A673 (cell line): ENCODE results near the gene DCP2. TPM values are rescaled to one million over a fixed set of nuclear protein-coding genes. Genes with fewer than 3 reads are reported as not detected.
A peak's percentile ranks its signal among the peaks of the same experiment; 100 is the strongest.

Source experiments
- Bru-seq: library from RNA; stranded (reverse); fragments of 400-500 nt; gene quantifications from one replicate; lab custom pipeline; 2021; lab: Mats Ljungman, UMichigan
- BruChase-seq, 2 experiments: library from RNA; stranded (reverse); fragments of 400-500 nt; gene quantifications; one replicate each; lab custom pipeline; 2021; lab: Mats Ljungman, UMichigan
- BruUV-seq: library from RNA; stranded (reverse); fragments of 400-500 nt; replicated peaks from 2 replicates; lab custom pipeline; 2021; lab: Mats Ljungman, UMichigan
- CTCF ChIA-PET: fragments of 300-600 bp; sonication (Branson Sonifier 250); formaldehyde crosslinking; loops from one replicate; lab custom pipeline; 2022; ENCODE audit warnings: antibody characterized with exemption; lab: Charles Lee
- POLR2A ChIA-PET: fragments of 300-600 bp; sonication (Branson Sonifier 250); formaldehyde crosslinking; loops from one replicate; lab custom pipeline; 2022; ENCODE audit warnings: antibody characterized with exemption; ENCODE audit not compliant: low non-redundant PET; lab: Charles Lee
- DNase-seq: peaks from one replicate; pipeline ENCODE4 v3.0.0-alpha.2; 2015; ENCODE audit warnings: low spot score
- H3K27ac ChIP-seq: fragments of 200-600 bp; sonication (generic); 2 replicates; pipeline ENCODE4 v1.5.1; 2016; ENCODE audit warnings: mixed run types, low read depth, mild to moderate bottlenecking, mixed read lengths, antibody characterized with exemption, low read length; ENCODE audit not compliant: poor library complexity, severe bottlenecking
- H3K27me3 ChIP-seq: fragments of 200-600 bp; sonication (generic); replicated peaks from 2 replicates; pipeline ENCODE4 v1.6.1; 2017; ENCODE audit warnings: mixed run types, low read depth, mild to moderate bottlenecking, mixed read lengths, antibody characterized with exemption, low read length; ENCODE audit not compliant: insufficient read depth, poor library complexity
- H3K36me3 ChIP-seq: fragments of 200-600 bp; sonication (generic); 2 replicates; pipeline ENCODE4 v1.6.1; 2016; ENCODE audit warnings: mixed run types, mild to moderate bottlenecking, mixed read lengths, antibody characterized with exemption, low read length; ENCODE audit not compliant: insufficient read depth, poor library complexity, severe bottlenecking
- H3K4me1 ChIP-seq: fragments of 200-600 bp; sonication (generic); 2 replicates; pipeline ENCODE4 v1.6.1; 2017; ENCODE audit warnings: mixed run types, mild to moderate bottlenecking, mixed read lengths, antibody characterized with exemption, low read length; ENCODE audit not compliant: insufficient read depth, poor library complexity, severe bottlenecking
- H3K4me3 ChIP-seq: fragments of 200-600 bp; sonication (generic); 2 replicates; pipeline ENCODE4 v1.5.1; 2016; ENCODE audit warnings: low read depth, mixed run types, mild to moderate bottlenecking, mixed read lengths, low read length; ENCODE audit not compliant: poor library complexity, severe bottlenecking
- H3K9me3 ChIP-seq: fragments of 200-600 bp; sonication (generic); 2 replicates; pipeline ENCODE4 v1.6.1; 2016; ENCODE audit warnings: mixed run types, low read depth, mild to moderate bottlenecking, mixed read lengths, antibody characterized with exemption, low read length; ENCODE audit not compliant: poor library complexity, severe bottlenecking
- CTCF ChIP-seq: fragments of 300-800, 200-600 bp; sonication (generic); conservative IDR thresholded peaks from 2 replicates; pipeline ENCODE4 v1.5.1; 2017; ENCODE audit warnings: low read depth, mild to moderate bottlenecking, antibody characterized with exemption, low read length, moderate library complexity, mixed read lengths
- EZH2 ChIP-seq: fragments of 200-600 bp; sonication (generic); IDR thresholded peaks from 2 replicates; pipeline ENCODE4 v1.6.1; 2017; ENCODE audit warnings: borderline replicate concordance, low read depth, mild to moderate bottlenecking, mixed read lengths, antibody characterized with exemption, low read length; ENCODE audit not compliant: poor library complexity, severe bottlenecking
- intact Hi-C: fragments of 100-400 bp; cut with micrococcal nuclease; formaldehyde crosslinking; loops from one replicate; pipeline ENCODE4 v1.10.0; 2022; ENCODE audit not compliant: unreplicated experiment
- long read RNA-seq: library from polyadenylated mRNA; stranded (forward); transcript quantifications from one replicate; pipeline ENCODE4 v2.0.0, GENCODE V29; 2022
- total RNA-seq: library from RNA; stranded (reverse); gene quantifications from 2 replicates; pipeline ENCODE4 v1.2.3, GENCODE V29; 2021

Gene DCP2
- total RNA-seq, result 73.5 and 78.0 TPM in 2 replicates
- percentile 93 among the genes with signal in this experiment for Bru-seq, nascent RNA
- BruChase-seq, experiment 1, labeled RNA remaining after a 2-hour chase, result percentile 96 among the genes with signal in this experiment
- BruChase-seq, experiment 2, labeled RNA remaining after a 6-hour chase, result percentile 95 among the genes with signal in this experiment
- long read RNA-seq, full-length matches to known transcripts, result 21 of 36 reads
- long read RNA-seq, partial matches to known transcripts, result 2 of 36 reads
- long read RNA-seq, other reads (novel, unspliced or antisense), result 13 of 36 reads

DNA sequence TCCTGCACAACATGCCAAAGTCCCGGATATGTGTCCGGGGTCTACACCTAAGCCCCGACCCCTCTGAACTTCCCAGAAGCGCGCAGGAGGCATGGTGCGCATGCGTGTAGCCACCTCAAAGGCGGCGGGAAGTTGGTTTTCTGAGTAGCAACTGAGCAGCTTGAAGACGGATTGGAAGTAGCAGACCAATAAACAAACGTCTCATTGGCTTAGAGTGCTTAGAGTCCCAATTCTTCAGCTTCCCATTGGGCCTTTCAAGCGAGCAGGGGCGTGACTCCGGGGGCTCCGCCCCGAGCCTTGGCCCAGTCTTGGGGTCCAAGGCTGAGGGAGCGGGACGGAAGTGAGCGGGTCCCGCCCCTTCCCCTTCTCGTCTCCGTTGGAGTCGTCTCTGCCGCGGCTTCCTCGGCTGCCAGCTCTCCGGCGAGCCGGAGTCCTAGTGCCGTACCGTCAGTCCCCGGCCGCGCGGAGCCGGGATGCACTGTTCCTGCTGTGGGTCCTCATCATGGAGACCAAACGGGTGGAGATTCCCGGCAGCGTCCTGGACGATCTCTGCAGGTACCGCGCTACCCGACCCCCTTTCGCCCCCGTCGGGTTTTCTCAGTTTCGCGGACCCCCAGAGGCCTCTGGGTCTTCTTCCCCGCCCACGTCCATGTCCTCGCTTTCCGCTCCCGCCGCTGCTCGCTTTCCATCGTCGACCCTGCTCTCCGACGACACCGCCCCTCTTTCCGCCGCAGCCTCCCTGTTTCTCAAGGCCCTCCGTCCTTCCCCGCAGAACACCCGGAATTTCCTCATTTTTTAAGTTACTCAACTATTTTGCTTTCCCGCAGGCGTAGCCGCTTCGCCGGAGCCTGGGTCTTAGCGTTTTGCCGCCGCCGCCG lies at the start of gene DCP2:
Gene DCP2, plus strand, starts transcription at position 367 of the 878 bp plus-strand sequence. Its CDS starts 136 bp downstream, at position 503.
- Histone ChIP-seq H3K27me3 (no peaks in the 10 kb centered on the region), H3K27ac (peak within 1 kb of the TSS; percentile 88), H3K36me3 (peaks cover 8% of the 10 kb centered on the region), H3K4me3 (peak within 1 kb of the TSS; percentile 76), H3K9me3 (no peaks in the 10 kb centered on the region), H3K4me1 (peaks cover 14% of the 10 kb centered on the region)
- BruUV-seq, result no TSS peak
- DNase-seq, result peak; percentile 99
- POLR2A ChIA-PET, result interaction anchor here (0.8 kb wide), 1 partner anchor 39 kb away, joined by 4 read pairs; no protein-coding TSS in a partner anchor
- intact Hi-C loops, result no loop called here
- CTCF ChIA-PET, result no interaction called here
- TF ChIP-seq CTCF, result no peak
- no peak for TF ChIP-seq EZH2

DNA sequence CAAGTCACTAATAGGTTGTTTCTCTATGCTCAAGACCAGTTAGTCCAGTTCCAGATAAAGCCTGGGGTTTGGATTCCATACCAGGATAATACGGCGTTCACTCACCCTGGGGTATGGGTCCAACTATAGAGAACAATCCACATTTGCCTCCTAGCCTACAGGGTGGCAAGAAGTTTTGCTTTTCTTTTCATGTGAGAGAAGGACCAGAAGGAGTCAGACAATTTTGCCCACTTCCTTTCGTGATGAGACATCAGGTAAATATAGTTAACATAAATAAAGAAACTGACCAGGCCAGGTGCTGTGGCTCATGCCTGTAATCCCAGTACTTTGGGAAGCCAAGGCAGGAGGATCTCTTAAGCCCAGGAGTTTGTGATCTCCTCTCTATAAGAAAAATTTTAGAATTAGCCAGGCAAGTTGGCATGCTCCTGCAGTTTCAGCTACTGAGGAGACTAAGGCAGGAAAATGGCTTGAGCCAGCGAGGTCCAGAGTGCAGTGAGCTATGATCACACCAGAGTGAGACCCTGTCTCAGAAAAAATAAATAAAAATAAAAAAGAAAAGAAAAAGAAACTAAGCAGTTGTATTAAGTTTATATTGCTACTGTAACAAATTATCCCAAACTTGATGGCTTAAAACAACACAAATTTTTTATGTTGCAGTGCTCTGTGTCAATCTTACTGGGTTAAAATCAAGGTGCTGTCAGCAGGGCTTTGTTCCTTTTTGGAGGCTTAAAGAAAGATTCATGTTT lies 47.1 kb upstream of the DCP2 start:
- POLR2A ChIA-PET, result no interaction called here
- no peaks in the 10 kb centered on the region for H3K4me1 ChIP-seq
- intact Hi-C loops, result no loop called here
- CTCF ChIA-PET, result no interaction called here
- BruUV-seq, result no TSS peak
- H3K9me3 ChIP-seq, result no peaks in the 10 kb centered on the region
- H3K36me3 ChIP-seq, result no peaks in the 10 kb centered on the region
- no peak overlapping the region for H3K4me3 ChIP-seq
- DNase-seq, result no peak
- no peaks in the 10 kb centered on the region for H3K27me3 ChIP-seq
- no peak overlapping the region for H3K27ac ChIP-seq
- TF ChIP-seq EZH2 (no peak), CTCF (no peak)

GRCh38 chr5:112930082-112930344 lies 46.6 kb upstream of the DCP2 start:
- no TSS peak for BruUV-seq
- intact Hi-C loops, result no loop called here

More at GRCh38 chr5:112930082-112930344, 46.6 kb upstream of the DCP2 start:
- DNase-seq, result no peak
- ChIA-PET POLR2A (no interaction called here), CTCF (no interaction called here)
- Histone ChIP-seq H3K4me1 (no peaks in the 10 kb centered on the region), H3K27ac (no peak overlapping the region), H3K27me3 (no peaks in the 10 kb centered on the region), H3K36me3 (no peaks in the 10 kb centered on the region), H3K4me3 (no peak overlapping the region), H3K9me3 (no peaks in the 10 kb centered on the region)
- TF ChIP-seq CTCF, result no peak
- TF ChIP-seq EZH2, result no peak
